ENCODE data around the gene UPK3A. TPM values are rescaled to one million over a fixed set of nuclear protein-coding genes. Genes with fewer than 3 reads are reported as not detected.

The UPK3A gene
- total RNA-seq, 1 donor from 2014 or later: not detected

GRCh38 chr22:45331486-45331885, 46.7 kb downstream of the UPK3A start:
- ATAC-seq (no peak), DNase-seq (no peak)
- H3K9me3 ChIP-seq: no peaks in the 10 kb centered on the region
- no peak for TF ChIP-seq CTCF (IDR thresholded peaks at IDR 0.05)
- peaks cover 12% of the 10 kb centered on the region for H3K4me1 ChIP-seq
- peaks cover 74% of the 10 kb centered on the region for H3K36me3 ChIP-seq
- no peak overlapping the region for H3K4me3 ChIP-seq
- H3K27me3 ChIP-seq (ENCODE audit: low read depth): no peaks in the 10 kb centered on the region
- H3K27ac ChIP-seq: no peak overlapping the region
- intact Hi-C loops (cut with DNase I): no loop called here

GRCh38 chr22:45332001-45332400, 47.3 kb downstream of the UPK3A start:
- intact Hi-C loops (cut with DNase I): no loop called here
- H3K27ac ChIP-seq: no peak overlapping the region

GRCh38 chr22:45334068-45334467, 49.3 kb downstream of the UPK3A start:
- peaks cover 24% of the 10 kb centered on the region for H3K4me1 ChIP-seq
- no peaks in the 10 kb centered on the region for H3K27me3 ChIP-seq (ENCODE audit: low read depth)
- DNase-seq (no peak), ATAC-seq (no peak)
- peaks cover 80% of the 10 kb centered on the region for H3K36me3 ChIP-seq
- TF ChIP-seq CTCF (IDR thresholded peaks at IDR 0.05): no peak
- no peak overlapping the region for H3K27ac ChIP-seq
- intact Hi-C loops (cut with DNase I): no loop called here
- no peak overlapping the region for H3K4me3 ChIP-seq
- no peaks in the 10 kb centered on the region for H3K9me3 ChIP-seq

More at GRCh38 chr22:45332001-45332400, 47.3 kb downstream of the UPK3A start:
- Histone ChIP-seq H3K4me3 (no peak overlapping the region), H3K9me3 (no peaks in the 10 kb centered on the region), H3K36me3 (peaks cover 73% of the 10 kb centered on the region), H3K27me3 (ENCODE audit: low read depth) (no peaks in the 10 kb centered on the region), H3K4me1 (peaks cover 17% of the 10 kb centered on the region)
- TF ChIP-seq CTCF (IDR thresholded peaks at IDR 0.05): no peak
- ATAC-seq (no peak), DNase-seq (no peak)

- ATAC-seq (no peak), DNase-seq (no peak)
- Histone ChIP-seq H3K36me3 (peaks cover 78% of the 10 kb centered on the region), H3K27me3 (ENCODE audit: low read depth) (no peaks in the 10 kb centered on the region), H3K4me3 (no peak overlapping the region), H3K4me1 (peaks cover 24% of the 10 kb centered on the region), H3K27ac (no peak overlapping the region), H3K9me3 (no peaks in the 10 kb centered on the region)
- intact Hi-C loops (cut with DNase I): no loop called here
- TF ChIP-seq CTCF (IDR thresholded peaks at IDR 0.05): no peak
Observed at GRCh38 chr22:45334528-45334927, 49.8 kb downstream of the UPK3A start.

- intact Hi-C loops (cut with DNase I): no loop called here
- no peak for DNase-seq
Observed at GRCh38 chr22:45335021-45335818, 50.5 kb downstream of the UPK3A start.

More at GRCh38 chr22:45335021-45335818, 50.5 kb downstream of the UPK3A start:
- H3K9me3 ChIP-seq: no peaks in the 10 kb centered on the region
- H3K4me1 ChIP-seq: peaks cover 24% of the 10 kb centered on the region
- ATAC-seq: no peak
- H3K27ac ChIP-seq: no peak overlapping the region
- H3K4me3 ChIP-seq: no peak overlapping the region
- H3K27me3 ChIP-seq (ENCODE audit: low read depth): no peaks in the 10 kb centered on the region
- H3K36me3 ChIP-seq: peaks cover 80% of the 10 kb centered on the region
- no peak for TF ChIP-seq CTCF (IDR thresholded peaks at IDR 0.05)
